HG02763 (cell line): ENCODE measurements around the gene DDTL.
"Not testable (repeated sequence)": the region's sequence is repeated elsewhere in the genome, so short reads cannot be mapped to it uniquely, and the experiment has no call there.

Source experiments
- ATAC-seq: cut with Tn5 transposase; IDR thresholded peaks from one replicate; pipeline ENCODE4 v1.9.1; 2021; ENCODE audit warnings: mild to moderate bottlenecking, moderate library complexity; ENCODE audit not compliant: unreplicated experiment

The DDTL gene

DNA sequence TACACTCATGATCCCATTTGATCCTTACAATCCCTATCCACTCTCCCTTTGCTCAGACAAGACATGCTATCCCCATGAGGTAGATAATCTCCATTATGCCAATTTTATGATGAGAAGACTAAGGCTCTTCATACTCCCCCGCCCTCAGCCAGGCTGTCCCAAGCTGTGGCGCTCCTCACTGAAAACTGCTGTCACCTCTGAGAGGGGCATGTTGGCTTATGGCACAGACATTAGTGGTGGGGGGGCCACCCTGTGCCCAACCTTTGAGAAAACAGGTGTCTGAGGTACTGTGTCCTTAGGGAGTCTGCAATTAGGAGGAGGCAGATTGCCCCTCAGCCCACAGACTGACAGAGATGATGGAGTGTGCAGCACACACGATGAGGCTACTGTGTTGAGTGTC, 2.4 kb downstream of the DDTL start:
- ATAC-seq = no peak

- no peak for ATAC-seq
Observed at GRCh38 chr22:23970201-23970641, 3.5 kb downstream of the DDTL start.

DNA sequence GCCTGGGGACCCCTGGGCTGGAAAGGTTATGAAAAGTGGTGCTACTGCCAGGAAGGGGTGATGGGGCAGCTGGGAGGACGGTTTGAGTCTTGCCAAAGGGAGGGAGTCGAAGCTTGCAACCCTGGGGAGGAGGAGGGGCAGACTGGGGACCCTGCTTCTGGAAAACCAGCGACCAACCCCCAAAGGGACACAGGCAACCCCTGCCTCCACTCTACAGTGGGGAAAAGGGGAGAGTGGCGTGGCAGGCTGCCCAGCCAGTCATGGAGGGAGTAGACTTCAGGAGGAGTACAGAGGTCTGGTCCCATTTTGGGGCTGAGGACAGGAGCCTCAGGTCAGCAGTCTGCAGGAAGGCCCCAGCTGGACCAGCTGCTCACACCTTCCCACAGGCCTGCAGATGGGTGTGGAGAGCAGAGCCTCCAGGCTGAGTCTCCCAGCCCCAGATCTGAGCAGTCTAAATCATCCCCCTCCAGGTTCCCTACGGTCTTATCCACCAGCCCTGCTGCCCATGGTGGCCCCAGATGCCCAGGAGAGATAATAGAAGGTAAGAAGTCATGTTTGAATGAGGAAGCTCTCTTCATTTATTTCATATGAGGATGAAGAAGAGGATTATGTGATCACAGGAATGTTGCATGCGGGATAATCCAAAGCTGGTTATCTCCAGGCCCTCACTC, 4.3 kb downstream of the DDTL start:
- ATAC-seq = no peak

GRCh38 chr22:23971927-23972326, 5.2 kb downstream of the DDTL start:
- not testable (repeated sequence) for ATAC-seq

DNA sequence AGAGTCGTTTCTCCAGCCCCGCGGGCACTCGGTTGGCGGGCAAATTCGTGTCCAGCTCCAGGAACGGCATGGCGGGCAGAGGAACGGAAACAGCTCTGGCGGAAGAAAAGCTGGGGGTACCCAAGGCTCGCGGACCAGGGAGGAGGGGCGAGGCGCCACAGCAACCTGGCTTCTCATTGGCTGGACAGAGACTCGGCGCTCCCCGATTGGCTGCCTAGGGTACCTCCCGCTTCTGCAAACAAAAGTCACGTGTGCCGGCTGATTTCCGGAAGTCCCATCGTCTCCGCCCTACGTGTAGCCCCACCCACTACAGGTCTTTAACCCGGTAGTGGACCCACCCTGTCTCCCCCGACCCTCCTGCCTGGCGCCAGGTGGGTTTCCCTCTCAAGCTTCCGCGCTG, 7.7 kb downstream of the DDTL start, which contains the start of gene DDT:
Gene DDT (minus strand): TSS at position 97 of the 400 bp plus-strand sequence. CDS start 27 bp downstream, at position 70.
- peak; percentile 90 for ATAC-seq

DNA sequence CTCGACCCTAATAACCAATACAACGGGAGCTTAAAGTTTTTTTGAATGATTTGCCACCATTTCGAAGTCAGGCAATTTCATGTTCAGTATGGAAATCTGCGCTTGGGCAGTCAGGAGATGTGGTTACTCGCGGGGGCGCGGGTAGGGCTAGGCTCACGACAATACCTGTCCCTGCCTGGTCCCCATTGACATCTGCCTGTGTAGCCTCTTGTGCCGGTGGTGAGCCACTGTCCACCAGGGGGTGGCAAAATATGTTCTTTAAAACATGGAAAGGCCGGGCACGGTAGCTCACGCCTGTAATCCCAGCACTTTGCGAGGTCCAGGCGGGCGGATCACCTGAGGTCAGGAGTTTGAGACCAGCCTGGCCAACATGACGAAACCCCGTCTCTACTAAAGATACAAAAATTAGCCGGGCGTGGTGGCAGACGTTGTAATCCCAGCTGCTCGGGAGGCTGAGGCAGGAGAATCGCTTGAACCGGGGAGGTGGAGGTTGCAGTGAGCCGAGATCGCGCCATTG, 8.2 kb downstream of the DDTL start:
- ATAC-seq = not testable (repeated sequence)

GRCh38 chr22:23977304-23977703, 10.6 kb downstream of the DDTL start:
- not testable (repeated sequence) for ATAC-seq

GRCh38 chr22:23979557-23980240, 13.0 kb downstream of the DDTL start, which contains the start of gene GSTT2:
Gene GSTT2, plus strand, starts transcription at chr22:23980134.
- not testable (repeated sequence) for ATAC-seq

- not testable (repeated sequence) for ATAC-seq
Observed at GRCh38 chr22:23980567-23980966, 13.9 kb downstream of the DDTL start.

DNA sequence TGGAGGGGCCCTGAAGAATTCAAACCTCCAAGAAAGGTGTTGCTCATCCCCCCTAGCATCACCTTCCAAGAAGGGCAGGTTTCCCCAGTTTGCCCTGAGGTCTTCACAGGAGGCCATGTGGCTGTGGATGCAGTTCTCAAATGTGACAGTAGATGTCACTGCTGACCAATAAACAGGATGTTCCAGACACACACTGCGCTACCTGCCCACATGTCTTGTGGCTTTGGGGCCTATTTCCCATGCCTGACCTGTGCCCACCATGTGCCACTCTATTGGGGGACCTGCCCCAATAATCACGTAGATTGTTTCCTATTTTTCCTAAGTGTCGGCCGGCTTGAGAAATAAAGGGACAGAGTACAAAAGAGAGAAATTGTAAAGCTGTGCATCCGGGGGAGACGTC, 17.7 kb downstream of the DDTL start:
- ATAC-seq = no peak

DNA sequence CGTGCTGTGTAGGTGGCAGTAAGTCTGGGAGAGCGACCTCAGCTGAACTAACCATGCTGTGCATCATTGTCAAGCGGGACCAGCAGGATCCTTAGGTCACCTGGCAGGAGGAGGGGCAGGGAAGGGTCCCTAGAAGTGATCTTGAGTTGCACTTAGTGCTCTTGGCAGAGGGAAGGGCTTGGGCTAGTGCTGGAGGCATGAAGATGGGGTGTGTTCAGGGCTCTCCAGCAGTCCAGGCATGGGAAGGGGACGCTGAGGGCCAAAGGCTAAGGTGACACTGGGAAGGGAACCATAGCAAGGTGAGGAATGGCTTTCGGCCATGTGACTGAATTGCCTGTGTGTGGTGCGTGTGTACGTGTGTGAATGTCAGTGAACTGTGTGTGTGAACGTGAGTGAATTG, 19.4 kb downstream of the DDTL start:
- not testable (repeated sequence) for ATAC-seq

GRCh38 chr22:23986538-23987178, 20.0 kb downstream of the DDTL start:
- ATAC-seq = not testable (repeated sequence)

DNA sequence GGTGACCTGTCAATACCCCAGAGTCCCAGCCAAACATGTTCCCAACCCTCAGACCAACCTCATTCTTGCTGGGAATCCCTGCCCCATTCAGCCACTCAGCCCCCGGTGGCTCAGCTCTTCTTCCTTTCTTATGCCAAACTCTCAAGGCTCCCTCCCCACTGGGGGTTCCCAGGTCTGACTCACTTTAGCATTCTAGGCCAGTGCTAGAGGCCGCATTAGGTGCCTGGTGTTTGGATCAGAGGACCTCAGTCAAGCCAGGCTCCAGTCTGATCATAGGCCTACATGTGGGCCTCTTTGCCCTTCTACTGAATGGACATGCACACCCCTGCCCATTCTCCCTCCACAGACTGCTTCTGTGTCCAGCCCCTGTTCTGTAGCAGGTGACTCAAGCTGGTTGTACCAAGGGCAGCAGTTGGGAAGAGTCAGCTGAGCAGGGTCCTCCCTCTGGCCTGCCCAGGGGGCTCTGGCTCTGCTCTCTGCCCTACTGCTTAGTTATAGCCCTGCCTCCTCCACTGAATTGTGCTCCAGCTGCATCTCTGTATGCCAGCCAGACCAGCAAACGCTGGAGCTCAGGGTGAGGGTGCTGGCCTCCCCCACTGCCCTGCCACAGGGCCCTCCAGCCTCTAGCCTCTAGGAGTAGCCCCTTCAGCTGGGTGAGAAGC, 23.0 kb downstream of the DDTL start:
- ATAC-seq = not testable (repeated sequence)

DNA sequence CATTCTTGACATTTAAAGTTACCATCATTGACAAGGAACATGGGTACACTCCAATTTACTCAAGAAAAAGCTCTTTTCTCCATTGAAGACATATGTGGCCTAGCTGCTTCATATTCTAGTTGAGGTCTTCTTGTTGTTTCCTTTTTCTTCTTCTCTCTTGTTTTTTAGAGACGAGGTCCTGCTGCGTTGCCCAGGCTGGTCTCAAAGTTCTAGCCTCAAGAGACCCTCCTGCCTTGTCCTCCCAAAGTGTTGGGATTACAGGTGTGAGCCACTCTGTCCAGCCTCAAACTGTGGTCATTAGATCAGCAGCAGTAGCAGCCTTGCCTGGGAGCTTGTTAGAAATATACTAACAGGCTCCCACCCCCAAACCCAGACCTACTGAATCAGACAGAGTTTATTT, 26.4 kb downstream of the DDTL start:
- not testable (repeated sequence) for ATAC-seq

DNA sequence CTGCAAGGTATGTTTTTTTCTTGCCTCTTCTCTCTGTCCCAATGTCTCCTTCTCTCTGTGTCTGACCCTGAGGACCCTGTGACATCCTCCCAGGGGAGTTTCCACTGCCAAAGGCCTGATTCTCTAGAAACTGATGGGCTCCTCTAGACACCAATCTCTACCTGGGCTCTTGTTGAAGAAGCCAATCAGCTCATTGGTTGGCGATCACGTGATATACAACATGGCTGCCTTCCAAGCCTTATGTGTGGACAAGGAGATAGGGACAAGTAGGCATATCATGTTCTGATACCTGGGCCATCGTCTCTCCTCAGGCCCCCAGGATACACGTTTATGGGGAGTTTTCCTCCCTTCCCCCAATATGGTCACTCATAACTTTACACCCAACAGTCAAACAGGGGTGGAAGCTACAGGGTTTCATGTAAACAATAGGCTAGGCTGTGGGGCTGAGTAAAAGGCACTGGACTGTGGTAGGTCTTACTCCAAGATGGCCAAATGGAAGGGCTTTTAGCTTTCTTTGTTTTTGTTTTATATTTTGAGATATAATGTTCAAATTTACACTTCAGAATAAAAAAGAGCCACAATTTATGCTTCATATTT, 27.0 kb downstream of the DDTL start:
- not testable (repeated sequence) for ATAC-seq

DNA sequence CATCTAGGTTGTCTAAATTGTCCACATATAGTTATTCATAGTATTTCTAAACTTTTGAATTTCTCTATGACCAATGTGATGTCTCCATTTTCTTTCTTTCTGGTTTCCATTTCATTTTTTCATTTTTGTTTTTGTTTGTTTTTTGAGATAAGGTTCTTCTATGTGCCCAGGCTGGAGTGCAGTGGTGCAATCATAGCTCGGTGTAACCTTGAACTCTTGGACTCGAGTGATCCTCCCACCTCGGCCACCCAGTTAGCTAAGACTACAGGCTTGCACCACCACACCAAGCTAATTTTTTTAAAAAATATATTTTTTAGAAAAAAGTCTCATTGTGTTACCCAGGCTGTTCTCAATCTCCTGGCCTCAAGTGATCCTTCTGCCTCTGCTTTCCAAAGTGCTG, 30.4 kb downstream of the DDTL start:
- ATAC-seq = no peak

- ATAC-seq = not testable (repeated sequence)
Observed at GRCh38 chr22:23999779-24000178, 33.1 kb downstream of the DDTL start.

GRCh38 chr22:24001314-24001713, 34.6 kb downstream of the DDTL start:
- no peak for ATAC-seq

DNA sequence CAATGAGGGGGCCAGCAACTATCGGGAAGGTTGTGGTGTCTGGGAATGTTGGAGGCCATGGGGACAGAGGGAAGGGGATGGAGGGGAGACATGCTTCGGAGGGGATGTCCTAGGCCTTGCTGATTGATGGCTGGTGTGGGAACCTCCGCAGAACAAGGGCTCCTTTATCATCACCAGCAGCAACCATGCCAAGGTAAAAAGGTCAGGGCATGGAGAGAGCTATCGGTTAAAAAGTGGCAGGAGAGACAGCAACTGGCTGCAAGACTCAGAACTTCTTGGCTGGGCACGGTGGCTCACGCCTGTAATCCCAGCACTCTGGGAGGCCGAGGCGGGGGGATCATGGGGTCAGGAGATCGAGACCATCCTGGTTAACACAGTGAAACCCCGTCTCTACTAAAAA, 35.6 kb downstream of the DDTL start:
- no peak for ATAC-seq

DNA sequence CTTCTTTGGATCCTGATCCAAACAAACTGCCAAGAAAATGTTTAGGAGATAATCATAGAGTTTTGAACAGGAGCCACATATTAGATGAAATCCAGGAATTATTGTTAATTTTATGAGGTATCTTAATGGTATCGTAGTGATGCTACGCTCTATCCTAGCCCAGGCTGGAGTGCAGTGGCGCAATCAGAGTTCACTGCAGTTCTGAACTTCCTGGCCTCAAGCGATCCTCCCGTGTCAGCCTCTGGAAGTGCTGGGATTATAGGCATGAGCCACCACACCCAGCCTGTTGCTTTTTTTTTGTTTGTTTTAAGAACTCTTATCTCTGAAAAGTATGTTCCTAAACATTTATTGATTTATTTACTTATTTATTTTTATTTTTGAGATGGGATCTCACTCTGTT, 36.2 kb downstream of the DDTL start:
- ATAC-seq = no peak

DNA sequence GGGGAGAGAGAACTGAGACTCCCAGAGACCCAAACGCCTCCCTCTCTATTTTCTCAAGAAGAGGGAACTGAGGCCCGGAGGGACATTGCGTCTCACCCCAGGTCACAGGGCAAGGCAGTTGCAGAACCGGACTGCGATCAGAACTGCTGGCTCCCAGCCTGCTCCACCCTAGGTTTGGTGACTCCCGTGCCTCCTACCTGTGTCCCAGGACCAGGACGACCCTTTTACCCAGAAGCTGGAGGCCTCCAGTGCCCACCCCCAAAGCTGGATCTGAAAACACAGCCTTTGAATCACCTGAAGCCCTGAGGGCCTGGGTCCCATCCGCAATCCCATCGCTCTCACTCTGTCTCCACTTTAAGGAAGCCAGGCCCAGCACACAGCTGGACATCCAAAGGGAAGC, 37.2 kb downstream of the DDTL start:
- ATAC-seq = no peak
